H1 (cell line): ENCODE results near the gene SLC12A4. TPM values are rescaled to one million over a fixed set of nuclear protein-coding genes. Genes with fewer than 3 reads are reported as not detected.

Experiments used
- CTCF ChIA-PET: fragments of 300-600 bp; sonication (Branson Sonifier 250); formaldehyde crosslinking; loops from one replicate; lab custom pipeline; 2021; ENCODE audit not compliant: partially characterized antibody; lab: Charles Lee
- POLR2A ChIA-PET: fragments of 300-600 bp; sonication (Branson Sonifier 250); formaldehyde crosslinking; loops from one replicate; lab custom pipeline; 2021; ENCODE audit warnings: inconsistent platforms; ENCODE audit not compliant: partially characterized antibody; lab: Charles Lee
- DNase-seq, 2 experiments: peaks; one replicate each; pipeline versions ENCODE4 v3.0.0 to v3.0.0-alpha.2; 2010 to 2022; ENCODE audit warnings: low spot score in 2 of 2, low read depth in 1 of 2, mixed read lengths in 1 of 2
- FAIRE-seq: peaks from 2 replicates; lab custom pipeline; 2011; peaks lifted over from hg19 to GRCh38; lab: Jason Lieb, UNC
- H2AFZ ChIP-seq: 2 replicates; pipeline ENCODE4 v1.8.1; 2012; ENCODE audit warnings: low read length, inconsistent platforms
- H2AK5ac ChIP-seq: 2 replicates; pipeline ENCODE4 v1.6.1; 2013; ENCODE audit warnings: low read depth, low read length
- H2BK120ac ChIP-seq: replicated peaks from 2 replicates; pipeline ENCODE3; 2013; ENCODE audit warnings: low read depth, low read length, inconsistent platforms
- H2BK12ac ChIP-seq: 2 replicates; pipeline ENCODE4 v1.6.1; 2013; ENCODE audit warnings: low read depth, low read length
- H2BK15ac ChIP-seq: 2 replicates; pipeline ENCODE4 v1.6.1; 2013; ENCODE audit warnings: low read length
- H2BK20ac ChIP-seq: 2 replicates; pipeline ENCODE4 v1.6.1; 2013; ENCODE audit warnings: low read length
- H2BK5ac ChIP-seq: 2 replicates; pipeline ENCODE4 v1.6.1; 2013; ENCODE audit warnings: low read depth, low read length
- H3K14ac ChIP-seq: 2 replicates; pipeline ENCODE4 v1.6.1; 2013; ENCODE audit warnings: inconsistent platforms; ENCODE audit not compliant: insufficient read length
- H3K18ac ChIP-seq: 2 replicates; pipeline ENCODE4 v1.6.1; 2013; ENCODE audit warnings: low read length; ENCODE audit errors: extremely low read depth
- H3K23ac ChIP-seq: 2 replicates; pipeline ENCODE4 v1.6.1; 2013; ENCODE audit warnings: inconsistent platforms; ENCODE audit not compliant: insufficient read length
- H3K23me2 ChIP-seq: 2 replicates; pipeline ENCODE4 v1.6.1; 2013; ENCODE audit warnings: low read depth, low read length
- H3K27ac ChIP-seq: 2 replicates; pipeline ENCODE4 v1.6.1; 2011; ENCODE audit warnings: low read depth, low read length, inconsistent platforms
- H3K27me3 ChIP-seq, 4 experiments: replicated peaks in 1 of 4; 1 replicate in 1 of 4; 2 replicates in 3 of 4; pipeline versions ENCODE4 v1.6.1 to v1.8.1; 2011 to 2013; ENCODE audit warnings: low read length in 3 of 4, mild to moderate bottlenecking in 3 of 4, inconsistent platforms in 2 of 4, mixed read lengths in 2 of 4, moderate library complexity in 1 of 4; ENCODE audit not compliant: control insufficient read depth in 3 of 4, insufficient read depth in 3 of 4; ENCODE audit errors: extremely low read depth in 1 of 4
- H3K36me3 ChIP-seq, 4 experiments: 2 replicates each; pipeline versions ENCODE4 v1.6.1 to v1.8.1; 2011 to 2013; ENCODE audit warnings: mild to moderate bottlenecking in 4 of 4, low read length in 3 of 4, moderate library complexity in 2 of 4, control low read depth in 1 of 4, inconsistent platforms in 1 of 4; ENCODE audit not compliant: insufficient read depth in 4 of 4, control insufficient read depth in 2 of 4
- H3K4ac ChIP-seq: replicated peaks from 2 replicates; pipeline ENCODE3; 2013; ENCODE audit warnings: low read length, low read depth, mixed read lengths, inconsistent platforms; ENCODE audit not compliant: insufficient read length
- H3K4me1 ChIP-seq, 4 experiments: replicated peaks in 1 of 4; 1 replicate in 1 of 4; 2 replicates in 3 of 4; pipeline versions ENCODE4 v1.6.1 to v1.8.1; 2011 to 2013; ENCODE audit warnings: low read length in 3 of 4, inconsistent platforms in 2 of 4, mixed read lengths in 1 of 4; ENCODE audit not compliant: insufficient read depth in 4 of 4, control insufficient read depth in 3 of 4
- H3K4me2 ChIP-seq, 2 experiments: 2 replicates each; pipeline versions ENCODE4 v1.6.1 to v1.8.1; 2011 to 2013; ENCODE audit warnings: low read depth in 2 of 2, low read length in 2 of 2, control low read depth in 1 of 2, inconsistent platforms in 1 of 2, mild to moderate bottlenecking in 1 of 2; ENCODE audit not compliant: insufficient read depth in 1 of 2
- H3K4me3 ChIP-seq, 4 experiments: fragments of 200-600, 300-600 bp in 1 of 4; sonication (generic), shearing (Covaris generic), sonication (Bioruptor Twin) in 1 of 4; 2 replicates each; pipeline versions ENCODE4 v1.5.1 to v1.8.1; 2011 to 2016; ENCODE audit warnings: low read length in 4 of 4, low read depth in 3 of 4, control low read depth in 2 of 4, inconsistent platforms in 2 of 4, mild to moderate bottlenecking in 2 of 4, mixed read lengths in 1 of 4, moderate library complexity in 1 of 4; ENCODE audit not compliant: insufficient read depth in 2 of 4; ENCODE audit errors: extremely low read depth in 1 of 4
- H3K56ac ChIP-seq: replicated peaks from 2 replicates; pipeline ENCODE3; 2013; ENCODE audit warnings: low read depth, mild to moderate bottlenecking, mixed read lengths, low read length, inconsistent platforms; ENCODE audit not compliant: insufficient read length
- H3K79me1 ChIP-seq: 2 replicates; pipeline ENCODE4 v1.6.1; 2013; ENCODE audit warnings: low read depth, low read length, control low read depth
- H3K79me2 ChIP-seq, 2 experiments: 2 replicates each; pipeline versions ENCODE4 v1.6.1 to v1.8.1; 2012 to 2013; ENCODE audit warnings: low read length in 2 of 2, mild to moderate bottlenecking in 2 of 2, inconsistent platforms in 1 of 2; ENCODE audit not compliant: insufficient read depth in 2 of 2, control insufficient read depth in 1 of 2
- H3K9ac ChIP-seq, 4 experiments: replicated peaks in 1 of 4; 1 replicate in 1 of 4; 2 replicates in 3 of 4; pipeline versions ENCODE4 v1.6.1 to v1.8.1; 2011 to 2013; ENCODE audit warnings: low read depth in 3 of 4, low read length in 3 of 4, control low read depth in 2 of 4, mild to moderate bottlenecking in 2 of 4, moderate library complexity in 2 of 4, inconsistent platforms in 1 of 4; ENCODE audit errors: extremely low read depth in 1 of 4
- H3K9me3 ChIP-seq, 2 experiments: 2 replicates each; pipeline versions ENCODE4 v1.6.1 to v1.8.1; 2012 to 2013; ENCODE audit warnings: mild to moderate bottlenecking in 2 of 2, moderate library complexity in 2 of 2, control low read depth in 1 of 2, inconsistent platforms in 1 of 2, low read depth in 1 of 2, low read length in 1 of 2, mixed read lengths in 1 of 2; ENCODE audit not compliant: insufficient read depth in 2 of 2
- H4K20me1 ChIP-seq, 2 experiments: replicated peaks in 1 of 2; 2 replicates each; pipeline versions ENCODE3 to v1.8.1; 2011 to 2013; ENCODE audit warnings: inconsistent platforms in 2 of 2, low read length in 2 of 2, mild to moderate bottlenecking in 1 of 2; ENCODE audit not compliant: insufficient read depth in 2 of 2, control insufficient read depth in 1 of 2
- H4K5ac ChIP-seq: 2 replicates; pipeline ENCODE4 v1.6.1; 2013; ENCODE audit warnings: low read length, low read depth, mixed read lengths, inconsistent platforms; ENCODE audit not compliant: insufficient read length
- H4K8ac ChIP-seq: 2 replicates; pipeline ENCODE4 v1.8.0; 2013; ENCODE audit warnings: mild to moderate bottlenecking, moderate library complexity, low read length, inconsistent platforms; ENCODE audit not compliant: insufficient read depth; ENCODE audit errors: extremely low read depth
- H4K91ac ChIP-seq: replicated peaks from 2 replicates; pipeline ENCODE3; 2013; ENCODE audit warnings: low read length, mixed read lengths, inconsistent platforms; ENCODE audit not compliant: insufficient read length
- ASH2L ChIP-seq: fragments of 200-600, 300-600 bp; sonication (generic); IDR thresholded peaks from one replicate; pipeline ENCODE4 v1.7.1; 2017; ENCODE audit warnings: low read length
- CBX5 ChIP-seq: fragments of 300-800, 300-1000 bp; sonication (generic); IDR thresholded peaks from 2 replicates; pipeline ENCODE4 v1.7.1; 2016; ENCODE audit warnings: antibody characterized with exemption, low read length, low read depth
- CEBPB ChIP-seq: IDR thresholded peaks from 2 replicates; pipeline ENCODE4 v1.6.1; 2012; ENCODE audit warnings: low read depth, low read length
- CHD1 ChIP-seq: IDR thresholded peaks from 2 replicates; pipeline ENCODE4 v1.6.1; 2012; ENCODE audit warnings: low read depth, low read length, improper control_type of control experiment
- FOSL1 ChIP-seq: IDR thresholded peaks from 2 replicates; pipeline ENCODE4 v1.6.1; 2011; ENCODE audit warnings: mild to moderate bottlenecking, low read depth, low read length, moderate library complexity; ENCODE audit not compliant: insufficient read depth
- JUN ChIP-seq: IDR thresholded peaks from 2 replicates; pipeline ENCODE4 v1.6.1; 2011; ENCODE audit warnings: low read depth, mild to moderate bottlenecking, improper control_type of control experiment, low read length
- MAFK ChIP-seq: IDR thresholded peaks from 2 replicates; pipeline ENCODE4 v1.6.1; 2012; ENCODE audit warnings: low read depth, mild to moderate bottlenecking, improper control_type of control experiment, low read length
- NANOG ChIP-seq: IDR thresholded peaks from 2 replicates; pipeline ENCODE4 v1.6.1; 2011; ENCODE audit warnings: low read length, low read depth, mild to moderate bottlenecking, inconsistent platforms; ENCODE audit not compliant: insufficient read depth, poor library complexity, severe bottlenecking
- PHF8 ChIP-seq: fragments of 200-600 bp; sonication (generic); conservative IDR thresholded peaks from 2 replicates; pipeline ENCODE4 v1.7.1; 2012; ENCODE audit warnings: low read depth, mild to moderate bottlenecking, inconsistent platforms, low read length, moderate library complexity
- POLR2AphosphoS5 ChIP-seq: IDR thresholded peaks from 2 replicates; pipeline ENCODE4 v1.6.1; 2011; ENCODE audit warnings: low read depth, low read length
- POU5F1 ChIP-seq: IDR thresholded peaks from 2 replicates; pipeline ENCODE4 v1.6.1; 2011; ENCODE audit warnings: low read depth, mild to moderate bottlenecking, low read length, moderate library complexity
- SIN3A ChIP-seq, 2 experiments: IDR thresholded peaks in 1 of 2; conservative IDR thresholded peaks in 1 of 2; 2 replicates each; pipeline ENCODE4 v1.6.1; 2011 to 2012; ENCODE audit warnings: low read length in 2 of 2, improper control_type of control experiment in 1 of 2, low read depth in 1 of 2, mild to moderate bottlenecking in 1 of 2
- SUZ12 ChIP-seq: fragments of 200-600 bp; sonication (generic); IDR thresholded peaks from 2 replicates; pipeline ENCODE4 v1.6.1; 2012; ENCODE audit warnings: mild to moderate bottlenecking, inconsistent platforms, low read length, moderate library complexity, mixed read lengths
- TEAD4 ChIP-seq: IDR thresholded peaks from 2 replicates; pipeline ENCODE4 v1.6.1; 2012; ENCODE audit warnings: low read depth, low read length, inconsistent platforms, mixed read lengths
- ZNF274 ChIP-seq: IDR thresholded peaks from 2 replicates; pipeline ENCODE4 v1.7.0; 2012; ENCODE audit warnings: low read length, borderline replicate concordance; ENCODE audit errors: extremely low read depth
- WGBS, 2 experiments: shearing (Covaris generic) in 1 of 2; methylation state at CpG; one replicate each; pipeline versions ENCODE4 v1.1.6 to v1.1.7; 2013 to 2015; ENCODE audit warnings: low lambda C conversion rate in 2 of 2, mixed read lengths in 2 of 2, inconsistent platforms in 1 of 2, low coverage in 1 of 2, missing lambda C conversion rate in 1 of 2; ENCODE audit not compliant: insufficient replicate concordance in 2 of 2, insufficient coverage in 1 of 2, insufficient read length in 1 of 2; ENCODE audit errors: extremely low coverage in 1 of 2, missing lambda C conversion rate in 1 of 2; 5-methylcytosine and 5-hydroxymethylcytosine counted together
- polyA plus RNA-seq, 7 experiments: library from polyadenylated mRNA; depleted of rRNA in 3 of 7; stranded (reverse) in 5 of 7; unstranded in 2 of 7; fragments of >200 nt in 5 of 7; fragments of 200-250 nt in 2 of 7; gene quantifications; 1 replicate in 5 of 7; 2 replicates in 1 of 7; 4 replicates in 1 of 7; pipeline versions ENCODE4 v1.2.1 to v1.2.3, GENCODE V29; 2011 to 2013; ENCODE audit warnings: missing spikeins in 2 of 7, mixed read lengths in 2 of 7
- total RNA-seq: library from RNA; stranded (reverse); fragmentation: NEBNext Ultra II Directional; extraction: Animal tissue kit (Norgen Biotek cat#: 25700); gene quantifications from 2 replicates; pipeline ENCODE4 v1.2.1, GENCODE V29; 2021

The SLC12A4 gene
- total and polyA plus RNA-seq, 2 of the 8 experiments (the other 6 are each of a cell fraction or from before 2014, with no cell fraction given): 41.3 to 49.3 TPM

DNA sequence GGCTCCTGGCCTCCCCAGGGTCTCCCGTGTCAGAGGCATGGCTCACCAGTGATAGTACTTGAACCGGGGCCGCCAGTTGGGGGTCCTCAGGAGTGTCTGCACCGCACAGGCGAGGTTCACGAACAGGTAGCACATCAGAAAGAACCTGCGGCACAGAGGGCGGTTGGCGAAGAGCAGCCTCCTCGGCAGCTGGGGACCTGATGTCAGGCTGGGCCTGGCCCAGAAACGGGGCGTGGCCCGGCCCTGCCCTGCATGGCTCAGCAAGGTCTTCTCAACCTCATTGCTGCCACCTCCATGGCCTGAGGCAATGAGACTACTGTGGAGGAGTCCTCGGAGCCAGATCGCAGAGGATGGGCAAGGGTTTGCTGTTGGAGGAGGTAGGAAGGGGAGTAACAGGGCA is 20.4 kb downstream of the SLC12A4 start:
- Histone ChIP-seq H3K27me3 (no peaks in the 10 kb centered on the region), H3K14ac (no peak overlapping the region), H4K5ac (no peak overlapping the region), H3K9me3 (no peaks in the 10 kb centered on the region), H3K23me2 (peaks cover 3% of the 10 kb centered on the region; the same call in 1 of the 2 replicates), H3K36me3 (peaks cover 12 to 59% (median 26%) of the 10 kb centered on the region in 4 experiments), H2BK5ac (no peak overlapping the region), H3K23ac (no peak overlapping the region), H3K4ac (no peak overlapping the region), H3K79me1 (peaks cover 2% of the 10 kb centered on the region; the same call in 1 of the 2 replicates), H3K9ac (no peak overlapping the region), H2BK12ac (no peak overlapping the region), H3K18ac (no peak overlapping the region), H3K27ac (no peak overlapping the region), H4K91ac (no peak overlapping the region), H3K4me3 (no peak overlapping the region), H2BK20ac (no peak overlapping the region), H2BK120ac (no peak overlapping the region), H4K8ac (no peak overlapping the region; the same call in 1 of the 2 replicates), H2BK15ac (no peak overlapping the region), H3K4me2 (no peak overlapping the region), H3K79me2 (no peaks in the 10 kb centered on the region), H2AFZ (no peak overlapping the region), H3K4me1 (no peaks in the 10 kb centered on the region; a peak in 1 of 7 replicates), H2AK5ac (no peak overlapping the region), H3K56ac (no peak overlapping the region), H4K20me1 (peaks cover 9 to 32% of the 10 kb centered on the region in 2 experiments)
- 93% methylated on average over 15 of the region's 15 CpGs; no CpG with 5 or more reads in 1 of the 2 experiments for WGBS, 2 experiments
- DNase-seq: no peak
- no peak for FAIRE-seq
- POLR2A ChIA-PET: interaction anchor here (0.6 to 8.5 kb wide), 4 partner anchors 9 to 18 kb away, joined by 3 to 47 read pairs (median 9); partner anchors contain the start of gene PSMB10
- CTCF ChIA-PET: interaction anchor here (1.1 to 27.1 kb wide), 6 partner anchors 9 to 146 kb away, joined by 3 to 623 read pairs (median 4); partner anchors contain the start of genes EDC4, NRN1L, PSKH1 and SLC12A4
- no peak for TF ChIP-seq TEAD4
- no peak for TF ChIP-seq NANOG
- no peak for TF ChIP-seq JUN
- TF ChIP-seq POU5F1: no peak
- no peak for TF ChIP-seq FOSL1
- no peak for TF ChIP-seq POLR2AphosphoS5
- TF ChIP-seq SUZ12: no peak
- no peak for TF ChIP-seq CHD1
- TF ChIP-seq PHF8: no peak
- TF ChIP-seq ASH2L: no peak
- TF ChIP-seq SIN3A (conservative IDR thresholded peaks at IDR 0.05 in 1 of 2, IDR thresholded peaks at IDR 0.05 in 1 of 2; ENCODE audit: low read depth in 1 of 2, low read length in 2 of 2): no peak
- no peak for TF ChIP-seq ZNF274
- TF ChIP-seq CBX5: no peak
- no peak for TF ChIP-seq CEBPB
- no peak for TF ChIP-seq MAFK
